SK-N-MC (cell line): ENCODE results near the gene MACROD2.

ENCODE experiments used
- DNase-seq: peaks from one replicate; pipeline ENCODE4 v3.0.0-alpha.2; 2011; ENCODE audit warnings: low read depth, low spot score
- H3K27ac ChIP-seq: fragments of 200-600 bp; sonication (generic); 2 replicates; pipeline ENCODE4 v1.5.1; 2016; ENCODE audit warnings: mixed run types
- H3K36me3 ChIP-seq: fragments of 200-600 bp; sonication (generic); 2 replicates; pipeline ENCODE4 v1.6.1; 2017; ENCODE audit warnings: antibody characterized with exemption, low read length, mixed read lengths; ENCODE audit not compliant: insufficient read depth
- H3K4me3 ChIP-seq: fragments of 200-600 bp; sonication (generic); 2 replicates; pipeline ENCODE4 v1.5.1; 2016
- H3K9ac ChIP-seq: fragments of 200-600 bp; sonication (generic); 2 replicates; pipeline ENCODE4 v1.8.0; 2017; ENCODE audit warnings: mixed run types, mixed read lengths; ENCODE audit not compliant: insufficient read length
- H3K9me3 ChIP-seq: fragments of 200-600 bp; sonication (generic); 2 replicates; pipeline ENCODE4 v1.6.1; 2017; ENCODE audit warnings: low read depth, mild to moderate bottlenecking, antibody characterized with exemption, low read length, moderate library complexity, mixed read lengths
- EZH2 ChIP-seq: fragments of 200-600 bp; sonication (generic); IDR thresholded peaks from one replicate; pipeline ENCODE4 v1.6.1; 2017; ENCODE audit warnings: antibody characterized with exemption
- FOXP2 ChIP-seq: optimal IDR thresholded peaks from 2 replicates; pipeline ENCODE3; 2011; ENCODE audit warnings: mild to moderate bottlenecking, moderate library complexity; ENCODE audit not compliant: insufficient read depth; ENCODE audit errors: extremely low read length, control extremely low read depth
- POLR2AphosphoS5 ChIP-seq: IDR thresholded peaks from 2 replicates; pipeline ENCODE4 v1.6.1; 2012; ENCODE audit warnings: mild to moderate bottlenecking, low read depth, low read length, borderline replicate concordance

MACROD2 gene

GRCh38 chr20:14046534-14046933 lies 51.2 kb downstream of the MACROD2 start:
- no peak for DNase-seq

GRCh38 chr20:14049111-14049510 lies 53.8 kb downstream of the MACROD2 start:
- H3K36me3 ChIP-seq = no peaks in the 10 kb centered on the region

More at GRCh38 chr20:14046534-14046933, 51.2 kb downstream of the MACROD2 start:
- Histone ChIP-seq H3K9ac (no peak overlapping the region), H3K27ac (no peak overlapping the region), H3K9me3 (no peaks in the 10 kb centered on the region), H3K36me3 (no peaks in the 10 kb centered on the region), H3K4me3 (no peak overlapping the region)
- TF ChIP-seq POLR2AphosphoS5 = no peak
- TF ChIP-seq FOXP2 = no peak
- TF ChIP-seq EZH2 = no peak

GRCh38 chr20:14051454-14051853 lies 56.1 kb downstream of the MACROD2 start:
- DNase-seq = no peak
- no peak overlapping the region for H3K4me3 ChIP-seq
- H3K9ac ChIP-seq = no peak overlapping the region
- TF ChIP-seq POLR2AphosphoS5 (no peak), FOXP2 (no peak), EZH2 (no peak)
- no peak overlapping the region for H3K27ac ChIP-seq
- H3K9me3 ChIP-seq = no peaks in the 10 kb centered on the region
- no peaks in the 10 kb centered on the region for H3K36me3 ChIP-seq

More at GRCh38 chr20:14049111-14049510, 53.8 kb downstream of the MACROD2 start:
- no peak for TF ChIP-seq FOXP2
- no peak for TF ChIP-seq POLR2AphosphoS5
- no peak for TF ChIP-seq EZH2
- no peak for DNase-seq
- Histone ChIP-seq H3K9ac (no peak overlapping the region), H3K4me3 (no peak overlapping the region), H3K27ac (no peak overlapping the region), H3K9me3 (no peaks in the 10 kb centered on the region)

- TF ChIP-seq FOXP2 (no peak), EZH2 (no peak), POLR2AphosphoS5 (no peak)
- DNase-seq = peak; percentile 74
- Histone ChIP-seq H3K4me3 (no peak overlapping the region), H3K27ac (no peak overlapping the region), H3K9ac (peak overlapping the region; percentile 20), H3K9me3 (no peaks in the 10 kb centered on the region), H3K36me3 (no peaks in the 10 kb centered on the region)
These were observed 59.9 kb downstream of the MACROD2 start for GRCh38 chr20:14055127-14055742.

GRCh38 chr20:14062171-14062570 lies 66.9 kb downstream of the MACROD2 start:
- TF ChIP-seq EZH2 = no peak
- TF ChIP-seq FOXP2 = no peak
- no peak for TF ChIP-seq POLR2AphosphoS5
- no peak overlapping the region for H3K9ac ChIP-seq
- H3K9me3 ChIP-seq = no peaks in the 10 kb centered on the region
- H3K4me3 ChIP-seq = no peak overlapping the region
- no peaks in the 10 kb centered on the region for H3K36me3 ChIP-seq
- no peak for DNase-seq
- H3K27ac ChIP-seq = no peak overlapping the region

GRCh38 chr20:14062786-14063185 lies 67.5 kb downstream of the MACROD2 start:
- TF ChIP-seq EZH2 = no peak
- TF ChIP-seq FOXP2 = no peak
- no peak for TF ChIP-seq POLR2AphosphoS5
- Histone ChIP-seq H3K36me3 (no peaks in the 10 kb centered on the region), H3K27ac (no peak overlapping the region), H3K9me3 (no peaks in the 10 kb centered on the region), H3K4me3 (no peak overlapping the region), H3K9ac (no peak overlapping the region)
- no peak for DNase-seq

- no peak for DNase-seq
- TF ChIP-seq POLR2AphosphoS5 (no peak), EZH2 (no peak), FOXP2 (no peak)
These were observed 69.0 kb downstream of the MACROD2 start for GRCh38 chr20:14064333-14064732.

GRCh38 chr20:14064921-14065320 lies 69.6 kb downstream of the MACROD2 start:
- Histone ChIP-seq H3K9ac (no peak overlapping the region), H3K27ac (no peak overlapping the region), H3K9me3 (no peaks in the 10 kb centered on the region), H3K4me3 (no peak overlapping the region), H3K36me3 (no peaks in the 10 kb centered on the region)
- DNase-seq = no peak
- TF ChIP-seq EZH2 (no peak), POLR2AphosphoS5 (no peak), FOXP2 (no peak)

More at GRCh38 chr20:14064333-14064732, 69.0 kb downstream of the MACROD2 start:
- no peaks in the 10 kb centered on the region for H3K36me3 ChIP-seq
- no peak overlapping the region for H3K4me3 ChIP-seq
- no peak overlapping the region for H3K27ac ChIP-seq
- H3K9me3 ChIP-seq = no peaks in the 10 kb centered on the region
- H3K9ac ChIP-seq = no peak overlapping the region

- no peak for DNase-seq
- no peak overlapping the region for H3K27ac ChIP-seq
- no peak for TF ChIP-seq POLR2AphosphoS5
- no peak for TF ChIP-seq EZH2
- TF ChIP-seq FOXP2 = no peak
- H3K9ac ChIP-seq = no peak overlapping the region
- no peaks in the 10 kb centered on the region for H3K9me3 ChIP-seq
- H3K4me3 ChIP-seq = no peak overlapping the region
- no peaks in the 10 kb centered on the region for H3K36me3 ChIP-seq
These were observed 70.5 kb downstream of the MACROD2 start for GRCh38 chr20:14065774-14066173.
